Choroid plexus epithelial cell (primary cell): ENCODE measurements around the gene TENT4A.
A peak's percentile ranks its signal among the peaks of the same experiment; 100 is the strongest.
"Not testable (repeated sequence)": the region's sequence is repeated elsewhere in the genome, so short reads cannot be mapped to it uniquely, and the experiment has no call there.

Source experiments
- DNase-seq: peaks from one replicate; pipeline ENCODE4 v3.0.0-alpha.2; 2010; ENCODE audit warnings: low read depth
- H3K4me3 ChIP-seq: 2 replicates; pipeline ENCODE4 v1.5.1; 2011; ENCODE audit warnings: low read depth, mild to moderate bottlenecking, control low read depth, low read length, moderate library complexity
- TF ChIP-seq, protein P1 (sequence below): conservative IDR thresholded peaks from 2 replicates; pipeline ENCODE4 v1.5.1; 2011; ENCODE audit warnings: low read depth, mild to moderate bottlenecking, control low read depth, inconsistent platforms, low read length, moderate library complexity

Gene TENT4A

GRCh38 chr5:6713274-6714225 lies at the start of gene TENT4A:
TSS of gene TENT4A (plus strand) at chr5:6713432. CDS start at chr5:6713984, 552 bp downstream.
- no peak for DNase-seq
- TF ChIP-seq, protein P1, sequence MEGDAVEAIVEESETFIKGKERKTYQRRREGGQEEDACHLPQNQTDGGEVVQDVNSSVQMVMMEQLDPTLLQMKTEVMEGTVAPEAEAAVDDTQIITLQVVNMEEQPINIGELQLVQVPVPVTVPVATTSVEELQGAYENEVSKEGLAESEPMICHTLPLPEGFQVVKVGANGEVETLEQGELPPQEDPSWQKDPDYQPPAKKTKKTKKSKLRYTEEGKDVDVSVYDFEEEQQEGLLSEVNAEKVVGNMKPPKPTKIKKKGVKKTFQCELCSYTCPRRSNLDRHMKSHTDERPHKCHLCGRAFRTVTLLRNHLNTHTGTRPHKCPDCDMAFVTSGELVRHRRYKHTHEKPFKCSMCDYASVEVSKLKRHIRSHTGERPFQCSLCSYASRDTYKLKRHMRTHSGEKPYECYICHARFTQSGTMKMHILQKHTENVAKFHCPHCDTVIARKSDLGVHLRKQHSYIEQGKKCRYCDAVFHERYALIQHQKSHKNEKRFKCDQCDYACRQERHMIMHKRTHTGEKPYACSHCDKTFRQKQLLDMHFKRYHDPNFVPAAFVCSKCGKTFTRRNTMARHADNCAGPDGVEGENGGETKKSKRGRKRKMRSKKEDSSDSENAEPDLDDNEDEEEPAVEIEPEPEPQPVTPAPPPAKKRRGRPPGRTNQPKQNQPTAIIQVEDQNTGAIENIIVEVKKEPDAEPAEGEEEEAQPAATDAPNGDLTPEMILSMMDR: no peak
- H3K4me3 ChIP-seq: peak within 1 kb of the TSS; percentile 80

- TF ChIP-seq, protein P1: no peak
- no peak overlapping the region for H3K4me3 ChIP-seq
- DNase-seq: no peak
Observed at GRCh38 chr5:6666762-6667161, 46.5 kb upstream of the TENT4A start.

DNA sequence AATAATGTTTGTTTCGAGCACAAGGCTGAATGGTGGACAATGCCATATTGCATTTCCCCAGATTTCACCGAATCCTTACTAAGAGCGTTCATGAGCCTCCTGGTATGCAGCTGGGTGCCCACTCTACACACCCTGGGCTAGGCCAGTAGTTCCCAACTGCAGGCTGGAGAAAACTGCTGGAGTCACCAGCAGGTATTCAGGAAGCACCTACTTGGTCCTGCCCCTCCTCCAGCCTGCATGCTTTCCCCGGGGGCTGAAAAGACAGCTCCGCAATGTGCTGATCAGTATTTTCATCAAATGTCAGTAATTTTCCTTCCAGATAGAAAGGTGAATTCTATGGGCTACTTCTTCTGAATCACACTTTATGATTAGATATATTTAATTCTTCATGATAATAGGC lies 45.6 kb upstream of the TENT4A start:
- TF ChIP-seq, protein P1: no peak
- no peak overlapping the region for H3K4me3 ChIP-seq
- DNase-seq: no peak

DNA sequence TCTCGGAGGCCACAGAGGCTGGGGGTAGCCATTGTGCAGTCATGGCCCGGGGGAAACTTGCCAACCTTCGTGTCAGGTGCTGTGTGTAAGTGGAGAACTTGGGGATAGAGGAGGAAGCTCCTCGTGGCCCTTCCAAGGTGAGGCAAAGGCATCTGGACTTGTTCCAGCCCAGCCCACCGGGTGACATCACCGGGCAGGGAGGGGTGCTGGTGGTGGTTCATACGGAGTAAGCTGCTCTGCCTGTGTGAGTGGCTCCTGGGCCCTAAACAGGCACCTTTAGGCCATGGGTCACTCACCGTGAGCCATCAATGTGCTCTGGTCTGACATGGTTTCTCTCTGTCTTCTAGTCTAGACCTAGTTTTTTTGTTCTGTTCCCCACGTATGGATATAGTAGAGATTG lies 44.5 kb upstream of the TENT4A start:
- not testable (repeated sequence) for H3K4me3 ChIP-seq

DNA sequence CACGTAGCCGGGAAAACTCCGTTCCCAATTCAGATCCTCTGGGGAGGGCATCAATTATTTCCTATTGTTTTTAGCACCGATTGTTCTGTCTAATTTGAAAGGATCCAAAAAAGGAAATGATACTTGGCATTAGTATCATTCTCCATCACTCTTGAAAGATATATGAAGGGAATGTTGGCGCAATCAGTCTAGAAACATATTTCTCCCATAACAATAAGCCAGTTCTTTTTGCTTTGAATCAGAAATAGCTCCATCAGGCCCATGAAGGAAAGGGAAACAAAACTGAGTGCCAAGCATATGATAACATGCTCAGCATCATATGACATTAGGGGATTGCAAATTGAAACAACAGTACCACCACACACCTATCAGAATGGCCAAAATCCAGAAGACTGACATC lies 40.2 kb upstream of the TENT4A start:
- TF ChIP-seq, protein P1: no peak
- DNase-seq: no peak
- H3K4me3 ChIP-seq: no peak overlapping the region

More for the DNA sequence above, 44.5 kb upstream of the TENT4A start:
- not testable (repeated sequence) for DNase-seq

DNA sequence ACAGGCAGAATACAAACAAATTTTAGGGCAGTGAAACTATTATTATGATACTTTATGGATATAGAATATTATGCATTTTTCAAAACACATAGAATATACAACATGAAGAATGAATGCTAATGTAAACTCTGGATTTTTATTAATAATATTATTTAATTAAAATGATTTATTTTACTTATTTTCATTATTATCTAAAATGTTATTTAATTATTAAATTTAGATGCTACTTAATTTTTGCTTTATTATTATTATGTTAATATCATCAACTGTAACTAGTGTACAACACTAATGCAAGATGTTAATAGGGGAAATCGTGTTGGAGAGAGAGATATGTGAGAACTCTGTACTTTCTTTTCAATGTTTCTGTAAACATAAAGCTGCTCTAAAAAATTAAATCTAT lies 39.3 kb upstream of the TENT4A start:
- TF ChIP-seq, protein P1: no peak
- no peak for DNase-seq
- no peak overlapping the region for H3K4me3 ChIP-seq

- no peak overlapping the region for H3K4me3 ChIP-seq
- DNase-seq: no peak
- TF ChIP-seq, protein P1: no peak
Observed at GRCh38 chr5:6674421-6674820, 38.8 kb upstream of the TENT4A start.
